ENCODE measurements around the gene ZNF575.
A peak's percentile ranks its signal among the peaks of the same experiment; 100 is the strongest.

Gene ZNF575

DNA sequence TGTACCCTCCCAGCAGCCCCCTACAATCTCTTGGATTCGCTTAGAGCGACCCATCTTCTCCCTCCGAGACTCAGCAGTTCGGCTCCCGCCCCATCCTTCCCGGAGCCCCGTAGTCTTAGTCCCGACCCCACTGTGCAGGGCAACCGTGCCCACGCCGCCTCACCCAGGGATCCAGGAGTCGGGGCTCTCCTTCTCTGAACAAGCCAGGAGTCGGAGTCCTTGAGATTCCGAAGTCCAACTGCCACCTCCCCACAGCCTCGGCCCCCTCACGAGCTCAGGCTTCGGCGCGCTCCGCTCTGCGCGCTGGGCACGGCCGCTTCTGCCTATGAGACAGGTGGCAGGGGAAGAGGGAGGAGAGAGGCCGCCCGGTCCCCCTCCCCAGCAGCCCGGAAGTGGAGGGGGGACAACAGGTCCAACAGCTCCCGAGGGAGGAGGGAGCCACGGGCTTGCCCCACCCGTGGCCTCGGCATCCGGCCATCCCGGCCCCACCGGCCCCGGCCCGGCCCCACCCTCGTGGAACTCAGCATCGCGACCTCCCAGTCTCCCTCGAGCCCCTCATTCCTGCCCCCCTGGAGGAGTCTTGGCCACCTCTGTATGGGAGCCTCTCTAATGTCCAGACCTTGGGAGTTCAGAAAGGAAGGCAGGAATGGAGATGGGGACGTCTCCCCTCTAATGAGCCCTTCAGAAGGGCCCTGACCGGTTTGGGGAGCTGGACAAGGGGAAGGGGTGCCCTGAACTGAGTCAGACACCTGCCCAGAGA, 28.4 kb upstream of the ZNF575 start, which contains the start of gene PHLDB3:
Gene PHLDB3 (minus strand): TSS at position 321 of the 760 bp plus-strand sequence. CDS start 628 bp downstream, outside the sequence.
- H3K4me3 ChIP-seq (ENCODE audit: low read depth, low read length): peak within 1 kb of the TSS; percentile 25
- TF ChIP-seq MYC (IDR thresholded peaks at IDR 0.05; ENCODE audit: low read depth, low read length) (no peak), POLR2A (IDR thresholded peaks at IDR 0.05; ENCODE audit: extremely low read depth, insufficient read length) (no peak)
- TF ChIP-seq, protein P1, sequence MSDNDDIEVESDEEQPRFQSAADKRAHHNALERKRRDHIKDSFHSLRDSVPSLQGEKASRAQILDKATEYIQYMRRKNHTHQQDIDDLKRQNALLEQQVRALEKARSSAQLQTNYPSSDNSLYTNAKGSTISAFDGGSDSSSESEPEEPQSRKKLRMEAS (IDR thresholded peaks at IDR 0.05; ENCODE audit: low read depth, low read length): no peak
- TF ChIP-seq, protein P2, sequence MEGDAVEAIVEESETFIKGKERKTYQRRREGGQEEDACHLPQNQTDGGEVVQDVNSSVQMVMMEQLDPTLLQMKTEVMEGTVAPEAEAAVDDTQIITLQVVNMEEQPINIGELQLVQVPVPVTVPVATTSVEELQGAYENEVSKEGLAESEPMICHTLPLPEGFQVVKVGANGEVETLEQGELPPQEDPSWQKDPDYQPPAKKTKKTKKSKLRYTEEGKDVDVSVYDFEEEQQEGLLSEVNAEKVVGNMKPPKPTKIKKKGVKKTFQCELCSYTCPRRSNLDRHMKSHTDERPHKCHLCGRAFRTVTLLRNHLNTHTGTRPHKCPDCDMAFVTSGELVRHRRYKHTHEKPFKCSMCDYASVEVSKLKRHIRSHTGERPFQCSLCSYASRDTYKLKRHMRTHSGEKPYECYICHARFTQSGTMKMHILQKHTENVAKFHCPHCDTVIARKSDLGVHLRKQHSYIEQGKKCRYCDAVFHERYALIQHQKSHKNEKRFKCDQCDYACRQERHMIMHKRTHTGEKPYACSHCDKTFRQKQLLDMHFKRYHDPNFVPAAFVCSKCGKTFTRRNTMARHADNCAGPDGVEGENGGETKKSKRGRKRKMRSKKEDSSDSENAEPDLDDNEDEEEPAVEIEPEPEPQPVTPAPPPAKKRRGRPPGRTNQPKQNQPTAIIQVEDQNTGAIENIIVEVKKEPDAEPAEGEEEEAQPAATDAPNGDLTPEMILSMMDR (IDR thresholded peaks at IDR 0.05; ENCODE audit: low read depth, low read length): no peak
- DNase-seq (ENCODE audit: low read depth): no peak

DNA sequence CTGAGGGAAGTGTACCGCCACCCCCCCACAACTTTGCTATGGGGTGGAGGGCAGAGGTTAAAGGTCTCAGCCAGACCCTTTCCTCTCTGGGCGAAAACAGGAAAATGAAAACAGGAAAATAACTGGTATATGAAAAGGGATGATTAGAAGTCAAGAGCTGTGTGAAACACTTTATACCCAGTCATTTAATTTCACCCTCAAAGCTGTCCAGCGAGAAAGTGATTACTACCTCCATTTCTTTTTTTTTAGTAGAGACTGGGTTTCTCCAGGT, 27.9 kb upstream of the ZNF575 start:
- DNase-seq (ENCODE audit: low read depth): no peak
- H3K4me3 ChIP-seq (ENCODE audit: low read depth, low read length): no peak overlapping the region
- TF ChIP-seq, protein P2 (IDR thresholded peaks at IDR 0.05; ENCODE audit: low read depth, low read length): no peak
- TF ChIP-seq MYC (IDR thresholded peaks at IDR 0.05; ENCODE audit: low read depth, low read length) (no peak), POLR2A (IDR thresholded peaks at IDR 0.05; ENCODE audit: extremely low read depth, insufficient read length) (no peak)
- TF ChIP-seq, protein P1 (IDR thresholded peaks at IDR 0.05; ENCODE audit: low read depth, low read length): no peak

DNA sequence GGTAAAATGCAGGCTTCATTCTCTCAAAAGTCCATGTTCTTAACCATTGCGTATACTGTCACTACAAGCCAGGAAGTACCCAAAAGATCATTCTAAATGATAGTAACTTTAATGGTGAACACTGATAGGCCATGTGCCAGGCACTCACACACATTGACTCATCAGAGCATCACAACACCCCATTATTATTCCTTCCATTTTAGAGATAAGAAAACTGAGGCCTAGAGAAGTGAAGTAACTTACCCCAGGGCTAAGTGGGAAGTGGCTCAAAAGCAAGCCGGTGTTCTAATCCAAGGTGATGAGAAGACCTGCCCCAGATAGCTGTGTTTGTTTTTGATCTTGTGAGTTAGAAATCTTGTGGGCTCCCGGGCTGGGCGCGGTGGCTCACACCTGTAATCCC, 27.0 kb upstream of the ZNF575 start:
- H3K4me3 ChIP-seq (ENCODE audit: low read depth, low read length): no peak overlapping the region
- TF ChIP-seq POLR2A (IDR thresholded peaks at IDR 0.05; ENCODE audit: extremely low read depth, insufficient read length): no peak
- TF ChIP-seq, protein P1 (IDR thresholded peaks at IDR 0.05; ENCODE audit: low read depth, low read length): no peak
- no peak for TF ChIP-seq MYC (IDR thresholded peaks at IDR 0.05; ENCODE audit: low read depth, low read length)
- TF ChIP-seq, protein P2 (IDR thresholded peaks at IDR 0.05; ENCODE audit: low read depth, low read length): no peak
- no peak for DNase-seq (ENCODE audit: low read depth)

DNA sequence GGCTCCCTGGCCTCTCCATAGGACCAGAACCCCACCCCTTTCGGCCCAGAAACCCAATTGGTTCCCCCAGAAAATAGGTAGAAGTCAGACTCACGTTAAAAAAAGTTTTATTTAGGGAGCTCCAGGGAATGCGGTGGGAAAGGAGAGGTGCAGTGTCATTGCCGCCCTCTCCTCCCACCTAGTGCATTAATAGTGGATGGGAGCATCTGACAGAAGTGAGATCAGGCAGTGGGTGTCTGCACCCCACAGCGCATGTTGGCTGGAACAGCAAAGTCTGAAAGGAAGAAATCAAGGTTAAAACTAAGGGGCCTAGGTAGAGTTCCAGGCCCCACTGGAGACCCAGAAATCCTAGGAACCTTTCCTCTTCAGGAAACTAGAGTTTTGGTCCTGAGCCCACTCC, 26.4 kb upstream of the ZNF575 start:
- no peak for DNase-seq (ENCODE audit: low read depth)
- TF ChIP-seq, protein P1 (IDR thresholded peaks at IDR 0.05; ENCODE audit: low read depth, low read length): no peak
- TF ChIP-seq, protein P2 (IDR thresholded peaks at IDR 0.05; ENCODE audit: low read depth, low read length): no peak
- TF ChIP-seq MYC (IDR thresholded peaks at IDR 0.05; ENCODE audit: low read depth, low read length) (no peak), POLR2A (IDR thresholded peaks at IDR 0.05; ENCODE audit: extremely low read depth, insufficient read length) (no peak)
- H3K4me3 ChIP-seq (ENCODE audit: low read depth, low read length): no peak overlapping the region

DNA sequence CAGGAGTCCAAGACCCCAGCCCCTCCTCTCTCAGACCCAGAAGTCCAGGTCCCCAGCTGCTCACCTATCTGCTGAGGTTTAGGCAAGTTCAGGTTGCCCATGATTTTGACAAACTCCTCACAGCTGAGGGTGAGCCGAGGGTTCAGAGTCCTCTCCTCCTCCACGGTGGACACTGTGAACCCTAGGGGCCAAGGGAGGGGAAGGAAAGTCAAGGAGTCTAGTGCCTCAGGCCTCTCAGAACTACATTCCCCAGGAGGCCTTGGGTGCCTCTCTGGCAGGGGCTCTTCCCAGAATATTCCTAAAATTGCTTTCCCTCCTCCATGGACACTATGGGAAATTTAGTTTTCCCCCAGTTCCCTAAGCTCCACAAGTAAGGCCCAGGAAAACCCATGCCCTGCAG, 25.1 kb upstream of the ZNF575 start:
- no peak overlapping the region for H3K4me3 ChIP-seq (ENCODE audit: low read depth, low read length)
- TF ChIP-seq POLR2A (IDR thresholded peaks at IDR 0.05; ENCODE audit: extremely low read depth, insufficient read length) (no peak), MYC (IDR thresholded peaks at IDR 0.05; ENCODE audit: low read depth, low read length) (no peak)
- TF ChIP-seq, protein P1 (IDR thresholded peaks at IDR 0.05; ENCODE audit: low read depth, low read length): no peak
- TF ChIP-seq, protein P2 (IDR thresholded peaks at IDR 0.05; ENCODE audit: low read depth, low read length): no peak
- no peak for DNase-seq (ENCODE audit: low read depth)

All from NB4 (cell line).